Activated naive CD4-positive, alpha-beta T cell treated with Interleukin-2 at 50 U/mL for 16 hours (primary cell): ENCODE data around the gene CD58.
"Not testable (repeated sequence)": the region's sequence is repeated elsewhere in the genome, so short reads cannot be mapped to it uniquely, and the experiment has no call there.

Experiments
- DNase-seq: peaks from one replicate; pipeline ENCODE4 v3.0.0-alpha.2; 2020

CD58 gene

DNA sequence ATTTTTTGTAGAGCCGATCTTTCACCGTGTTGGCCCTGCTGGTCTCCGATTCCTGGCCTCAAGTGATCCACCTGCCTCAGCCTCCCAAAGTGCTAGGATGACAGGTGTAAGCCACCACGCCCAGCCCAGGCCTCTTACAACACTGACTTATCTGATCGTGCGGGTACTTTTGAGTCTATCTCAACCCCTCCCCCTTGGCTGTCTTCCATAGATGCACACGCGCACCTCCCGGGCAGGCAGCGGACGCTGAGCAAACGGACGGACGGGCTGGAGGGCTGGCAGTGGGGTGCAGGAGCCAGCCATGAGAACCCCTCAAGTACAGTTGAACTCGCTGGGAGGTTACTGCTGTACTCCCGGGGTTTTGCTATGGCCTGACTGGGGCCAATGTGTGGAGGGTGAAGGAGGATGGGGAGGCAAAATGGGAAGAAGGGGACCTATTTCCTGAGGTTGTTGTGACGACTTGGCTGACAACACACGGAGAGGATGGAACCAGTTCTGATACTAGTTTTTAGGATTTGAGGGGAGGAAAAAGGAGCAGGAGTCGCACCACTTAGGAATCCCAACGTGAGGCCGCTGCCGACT is 959 bp downstream of the CD58 start:
- peak; percentile 63 for DNase-seq

DNA sequence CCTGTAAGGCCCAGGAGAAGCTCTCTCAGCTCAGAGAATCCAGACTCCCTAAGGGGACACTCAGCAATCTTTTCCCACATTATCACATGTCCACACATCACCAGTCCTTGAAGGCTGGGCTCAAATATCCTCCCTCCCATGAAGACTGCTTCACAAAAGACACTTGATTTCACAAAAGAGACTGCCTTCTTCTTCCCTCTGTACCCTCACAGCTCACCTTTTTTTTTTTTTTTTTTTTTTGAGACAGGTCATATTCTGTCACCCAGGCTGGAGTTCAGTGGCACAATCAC is 1.5 kb downstream of the CD58 start:
- DNase-seq, result no peak

DNA sequence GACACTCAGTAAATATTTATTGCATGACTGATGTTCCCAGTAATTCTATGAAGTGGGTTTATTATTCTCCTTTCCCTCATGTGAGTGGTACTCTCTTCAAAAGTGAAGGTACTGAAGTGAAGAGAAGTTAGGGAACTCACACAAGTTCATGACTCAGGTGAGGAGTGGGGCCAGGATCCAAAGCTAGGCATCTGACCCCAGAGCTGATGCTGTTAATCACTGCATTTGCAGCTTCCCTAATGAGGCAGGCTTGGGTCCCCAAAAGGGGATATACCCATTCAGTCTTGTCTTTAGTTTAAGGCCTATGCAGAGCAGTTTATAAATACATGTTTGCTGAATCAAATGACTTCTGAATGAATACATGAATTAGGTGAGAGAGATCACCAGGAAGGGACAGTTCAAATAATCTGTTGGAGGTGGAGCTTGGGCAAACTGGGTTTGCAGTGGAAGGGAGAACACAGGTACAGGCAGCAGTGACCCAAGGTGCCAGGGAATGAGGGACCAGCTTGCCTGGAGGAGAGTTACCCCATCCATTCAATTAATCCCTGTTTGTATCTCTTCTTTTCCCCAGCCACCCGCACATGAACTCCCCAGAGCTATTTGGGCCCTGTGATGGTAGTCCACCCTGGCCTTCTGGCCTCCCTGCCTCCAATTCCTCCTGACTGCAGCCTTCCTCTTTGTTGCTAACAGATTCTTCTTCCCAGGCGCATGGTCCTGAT is 2.0 kb downstream of the CD58 start:
- no peak for DNase-seq

DNA sequence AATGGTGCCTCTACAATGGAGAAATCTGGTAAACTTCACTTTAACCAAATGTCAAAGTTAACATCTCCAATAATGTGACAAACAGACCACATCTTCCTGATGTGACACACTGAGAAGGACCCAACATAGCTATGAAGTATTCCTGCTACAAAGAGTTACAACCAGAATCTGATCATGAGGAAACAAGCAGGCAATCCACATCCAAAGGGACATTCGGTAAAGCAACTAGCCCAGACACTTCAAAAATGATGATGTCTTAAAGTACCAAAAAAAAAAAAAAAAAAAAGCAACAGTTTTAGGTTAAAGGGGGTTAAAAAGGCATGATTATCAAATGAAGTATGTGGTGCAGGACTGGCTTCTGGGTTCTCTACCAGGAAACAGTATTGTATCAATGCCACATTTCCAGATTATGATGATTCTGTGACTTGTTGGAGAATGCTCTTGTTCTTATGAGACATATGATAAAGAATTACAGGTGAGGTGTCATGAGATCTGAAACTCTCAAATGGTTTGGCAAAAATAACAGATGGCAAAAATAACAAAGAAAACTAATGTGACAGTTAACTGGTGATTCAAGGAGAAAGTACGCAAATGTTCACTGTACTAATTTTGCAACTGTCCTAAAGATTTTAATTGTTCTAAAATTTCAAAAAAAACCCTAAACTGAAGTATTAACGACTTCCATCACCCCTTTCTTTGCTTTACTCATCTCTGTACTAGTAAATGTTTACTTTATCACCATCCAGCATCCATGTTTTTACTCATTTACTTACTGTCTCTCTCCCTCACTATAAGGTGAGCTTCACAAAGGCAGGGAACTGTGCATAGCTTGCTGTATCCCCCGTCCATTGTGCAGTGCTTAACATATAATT is 2.8 kb downstream of the CD58 start:
- no peak for DNase-seq

DNA sequence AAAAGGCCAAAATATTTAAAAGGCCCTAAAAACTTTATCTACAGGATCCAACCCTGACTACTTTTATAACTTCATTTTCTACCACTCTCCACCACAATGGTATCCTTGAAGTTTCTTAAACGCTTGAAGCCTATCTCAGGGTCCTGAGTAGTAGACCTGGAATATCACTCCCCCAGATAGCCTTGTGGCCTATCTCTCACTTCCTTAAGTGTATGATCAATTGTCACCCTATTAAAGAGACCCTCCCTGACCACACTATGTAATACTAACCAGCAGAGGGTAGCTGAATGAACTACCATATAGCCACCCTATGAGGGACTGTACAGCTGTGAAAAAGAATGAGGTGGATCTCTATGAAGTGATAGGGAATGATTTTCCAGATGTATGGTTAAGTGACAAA is 5.6 kb downstream of the CD58 start:
- DNase-seq, result no peak

DNA sequence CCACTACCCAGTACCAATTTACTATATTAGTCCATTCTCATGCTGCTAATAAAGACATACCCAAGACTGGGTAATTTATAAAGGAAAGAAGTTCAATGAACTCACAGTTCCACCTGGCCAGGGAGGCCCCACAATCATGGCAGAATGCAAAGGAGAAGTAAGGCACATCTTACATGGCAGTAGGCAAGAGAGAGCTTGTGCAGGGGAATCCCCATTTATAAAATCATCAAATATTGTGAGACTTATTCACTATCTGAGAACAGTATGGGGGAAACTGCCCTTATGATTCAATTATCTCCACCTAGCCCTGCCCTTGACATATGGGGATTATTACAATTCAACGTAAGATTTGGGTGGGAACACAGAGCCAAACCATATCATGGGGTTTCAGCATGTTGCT is 6.4 kb downstream of the CD58 start:
- DNase-seq, result no peak

- DNase-seq, result not testable (repeated sequence)
Measured at GRCh38 chr1:116562465-116562864, 8.4 kb downstream of the CD58 start.

- no peak for DNase-seq
Measured at GRCh38 chr1:116561563-116561962, 9.3 kb downstream of the CD58 start.

- no peak for DNase-seq
Measured at GRCh38 chr1:116560704-116561490, 9.9 kb downstream of the CD58 start.

- no peak for DNase-seq
Measured at GRCh38 chr1:116559304-116559761, 11.5 kb downstream of the CD58 start.

DNA sequence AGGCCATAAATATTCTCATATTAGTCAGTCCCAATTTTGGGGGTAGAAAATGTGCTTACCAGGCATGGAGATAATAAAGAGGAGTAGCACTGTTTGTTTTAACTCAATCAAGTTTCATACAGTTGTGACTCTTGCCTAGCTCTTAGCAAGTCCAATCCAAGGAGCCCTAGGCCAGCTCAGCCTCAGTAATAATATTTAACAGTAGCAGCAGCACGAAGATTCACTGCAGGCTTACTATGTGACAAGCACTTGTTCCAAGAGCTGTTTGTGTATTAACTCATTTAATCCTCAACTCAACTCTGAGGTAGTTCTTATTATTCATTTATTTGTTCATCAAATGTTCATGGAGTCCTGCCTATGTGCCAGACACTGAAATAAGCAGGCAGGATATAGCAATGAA is 12.3 kb downstream of the CD58 start:
- no peak for DNase-seq

DNA sequence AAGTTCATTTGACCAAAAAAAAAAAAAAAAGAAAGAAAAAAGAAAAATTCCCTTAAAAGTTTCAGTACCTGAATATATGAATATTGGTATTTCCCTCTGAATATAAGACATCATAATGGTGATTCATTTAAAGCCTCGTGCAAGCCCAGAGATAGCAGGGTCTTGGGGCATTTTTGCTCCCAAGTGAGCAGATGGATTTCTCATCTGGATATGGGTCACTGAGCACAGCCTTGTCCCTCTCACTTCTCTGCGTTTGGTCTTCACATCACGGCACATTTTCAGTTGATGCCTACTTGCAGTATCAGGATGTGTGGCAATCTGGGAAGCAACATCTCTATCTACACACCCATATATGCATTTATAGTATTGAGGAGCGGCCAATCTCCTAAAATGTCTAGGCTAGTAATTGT is 12.7 kb downstream of the CD58 start:
- no peak for DNase-seq

GRCh38 chr1:116557323-116557878 is 13.4 kb downstream of the CD58 start:
- no peak for DNase-seq

DNA sequence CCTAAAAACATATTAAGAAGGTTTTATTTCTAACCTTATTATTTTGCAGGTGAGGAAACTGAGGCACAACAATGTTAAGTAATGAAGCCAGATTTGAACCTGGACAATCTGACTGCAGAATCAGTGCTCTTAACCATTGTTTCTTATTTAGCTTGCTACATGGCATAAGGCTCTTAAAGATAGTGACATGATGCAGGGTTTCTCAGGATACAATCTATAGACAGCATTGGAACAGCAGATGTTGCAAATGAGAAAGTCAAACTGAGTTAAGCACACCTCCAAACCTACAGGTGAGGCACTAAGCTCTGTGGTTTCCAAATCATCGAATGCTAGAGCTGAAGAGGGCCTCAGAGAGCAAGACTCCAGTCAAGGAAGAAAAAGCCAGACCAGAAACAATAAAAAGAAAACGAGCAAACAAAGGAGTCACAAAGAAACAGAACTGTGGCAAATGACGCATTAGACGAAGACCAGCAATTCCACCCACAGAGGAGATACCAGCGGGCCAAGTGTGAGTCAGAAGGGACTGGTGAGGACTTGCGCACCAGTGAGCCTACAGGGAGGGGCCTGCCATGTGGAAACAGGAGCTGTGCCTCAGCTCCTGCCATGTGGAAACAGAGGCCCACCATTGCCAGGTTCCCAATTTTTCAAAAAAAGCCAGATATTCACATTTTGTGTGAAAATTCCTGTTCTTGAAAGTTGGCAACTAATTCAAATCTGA is 14.4 kb downstream of the CD58 start:
- peak; percentile 87 for DNase-seq

GRCh38 chr1:116554924-116555323 is 15.9 kb downstream of the CD58 start:
- DNase-seq, result no peak

- DNase-seq, result no peak
Measured at GRCh38 chr1:116553386-116554115, 17.3 kb downstream of the CD58 start.

- no peak for DNase-seq
Measured at GRCh38 chr1:116546354-116546977, 24.4 kb downstream of the CD58 start.

DNA sequence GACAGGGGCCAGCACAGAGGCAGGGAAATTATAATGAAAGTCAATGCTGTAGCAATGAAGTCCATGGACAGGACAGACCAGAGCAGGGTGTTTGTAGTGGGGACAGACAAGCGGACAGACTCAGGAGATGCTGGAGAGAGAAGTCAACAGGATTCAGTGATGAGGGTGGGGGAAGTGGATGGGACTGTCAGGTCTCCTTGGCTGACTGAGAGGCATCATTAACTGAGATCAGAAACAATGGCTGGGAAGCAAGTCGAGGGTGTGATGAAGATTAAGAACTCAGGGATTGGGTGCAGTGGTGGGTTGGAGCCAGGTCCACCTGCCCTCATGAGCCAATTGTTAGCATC is 25.5 kb downstream of the CD58 start:
- no peak for DNase-seq

- peak; percentile 34 for DNase-seq
Measured at GRCh38 chr1:116544588-116545358, 26.1 kb downstream of the CD58 start.

DNA sequence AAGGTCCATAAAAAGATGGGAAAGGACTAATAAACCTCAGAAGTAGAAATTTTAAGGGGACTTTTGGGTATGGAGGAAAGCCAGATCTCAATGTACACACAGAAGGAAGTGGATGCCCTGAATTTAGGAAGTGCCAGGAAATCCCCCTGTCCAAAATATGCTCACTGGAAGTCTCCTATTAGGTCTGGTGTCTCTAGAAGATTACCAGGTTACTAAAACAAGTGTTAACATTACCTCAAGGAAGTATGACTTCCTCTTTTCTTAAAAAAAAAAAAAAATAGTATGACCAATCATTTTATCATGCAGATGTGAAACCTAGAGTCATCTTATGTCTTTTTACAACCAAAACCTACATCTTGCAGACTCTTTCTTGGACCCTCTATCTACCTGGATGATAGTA is 30.7 kb downstream of the CD58 start:
- no peak for DNase-seq
